Measurements from ENCODE around the gene UBE2E2. TPM values are rescaled to one million over a fixed set of nuclear protein-coding genes. Genes with fewer than 3 reads are reported as not detected.

UBE2E2 gene
- total and polyA plus RNA-seq, 7 experiments from 2014 or later, result 2.4 to 28.8 (median 15.3) TPM

GRCh38 chr3:23185861-23186260 is 17.3 kb upstream of the UBE2E2 start:
- no peak overlapping the region for H3K4me3 Mint-ChIP-seq
- POLR2A ChIA-PET, result no interaction called here
- H3K27ac ChIP-seq (ENCODE audit: low read depth, low read length), result no peak overlapping the region
- H3K27me3 Mint-ChIP-seq, result peaks cover 0 to 10% (median 4%) of the 10 kb centered on the region in 5 donors
- peaks cover 0 to 2% (median 0%) of the 10 kb centered on the region in 7 donors for H3K4me1 Mint-ChIP-seq
- ATAC-seq (no peak), DNase-seq (no peak)
- no peaks in the 10 kb centered on the region for H3K36me3 ChIP-seq (ENCODE audit: control insufficient read depth in 2 of 3, insufficient read depth in 3 of 3, low read length in 3 of 3)
- H3K36me3 Mint-ChIP-seq, result no peaks in the 10 kb centered on the region
- no peaks in the 10 kb centered on the region for H3K9me3 Mint-ChIP-seq
- CTCF ChIA-PET, result no interaction called here
- H3K4me1 ChIP-seq (ENCODE audit: control insufficient read depth in 2 of 2, insufficient read depth in 2 of 2, low read length in 2 of 2), result no peaks in the 10 kb centered on the region
- intact Hi-C loops (cut with micrococcal nuclease), result no loop called here
- H3K4me3 ChIP-seq (ENCODE audit: low read length), result no peak overlapping the region
- H3K9me3 ChIP-seq (ENCODE audit: control insufficient read depth in 2 of 3, low read length in 3 of 3), result no peaks in the 10 kb centered on the region
- H3K27ac Mint-ChIP-seq, result no peak overlapping the region
- H3K27me3 ChIP-seq (ENCODE audit: control insufficient read depth in 2 of 2, insufficient read depth in 2 of 2, low read length in 2 of 2), result no peaks in the 10 kb centered on the region

GRCh38 chr3:23189187-23189586 is 13.9 kb upstream of the UBE2E2 start:
- Histone ChIP-seq H3K4me1 (ENCODE audit: control insufficient read depth in 2 of 2, insufficient read depth in 2 of 2, low read length in 2 of 2) (no peaks in the 10 kb centered on the region), H3K27me3 (ENCODE audit: control insufficient read depth in 2 of 2, insufficient read depth in 2 of 2, low read length in 2 of 2) (no peaks in the 10 kb centered on the region), H3K4me3 (ENCODE audit: low read length) (no peak overlapping the region), H3K9me3 (ENCODE audit: control insufficient read depth in 2 of 3, low read length in 3 of 3) (no peaks in the 10 kb centered on the region), H3K27ac (ENCODE audit: low read depth, low read length) (no peak overlapping the region), H3K36me3 (ENCODE audit: control insufficient read depth in 2 of 3, insufficient read depth in 3 of 3, low read length in 3 of 3) (no peaks in the 10 kb centered on the region)
- POLR2A ChIA-PET, result no interaction called here
- ATAC-seq (no peak), DNase-seq (no peak)
- Mint-ChIP-seq H3K4me3 (no peak overlapping the region), H3K36me3 (no peaks in the 10 kb centered on the region), H3K4me1 (peaks cover 0 to 2% (median 0%) of the 10 kb centered on the region in 7 donors), H3K27me3 (peaks cover 0 to 14% (median 12%) of the 10 kb centered on the region in 5 donors), H3K9me3 (no peaks in the 10 kb centered on the region), H3K27ac (no peak overlapping the region)
- CTCF ChIA-PET, result no interaction called here
- intact Hi-C loops (cut with micrococcal nuclease), result no loop called here

- Histone ChIP-seq H3K27ac (ENCODE audit: low read depth, low read length) (no peak overlapping the region), H3K27me3 (ENCODE audit: control insufficient read depth in 2 of 2, insufficient read depth in 2 of 2, low read length in 2 of 2) (no peaks in the 10 kb centered on the region), H3K9me3 (ENCODE audit: control insufficient read depth in 2 of 3, low read length in 3 of 3) (no peaks in the 10 kb centered on the region), H3K36me3 (ENCODE audit: control insufficient read depth in 2 of 3, insufficient read depth in 3 of 3, low read length in 3 of 3) (no peaks in the 10 kb centered on the region), H3K4me3 (ENCODE audit: low read length) (no peak overlapping the region), H3K4me1 (ENCODE audit: control insufficient read depth in 2 of 2, insufficient read depth in 2 of 2, low read length in 2 of 2) (no peaks in the 10 kb centered on the region)
- Mint-ChIP-seq H3K36me3 (no peaks in the 10 kb centered on the region), H3K4me1 (no peaks in the 10 kb centered on the region), H3K27ac (no peak overlapping the region), H3K9me3 (no peaks in the 10 kb centered on the region), H3K27me3 (peaks cover 0 to 21% (median 8%) of the 10 kb centered on the region in 5 donors), H3K4me3 (no peak overlapping the region)
- intact Hi-C loops (cut with micrococcal nuclease), result no loop called here
- ChIA-PET POLR2A (no interaction called here), CTCF (no interaction called here)
- no peak for ATAC-seq
- no peak for DNase-seq
These were observed 10.3 kb upstream of the UBE2E2 start for GRCh38 chr3:23192816-23193215.

GRCh38 chr3:23193831-23194230 is 9.3 kb upstream of the UBE2E2 start:
- ChIA-PET CTCF (no interaction called here), POLR2A (no interaction called here)
- H3K9me3 Mint-ChIP-seq, result no peaks in the 10 kb centered on the region

GRCh38 chr3:23198801-23199200 is 4.3 kb upstream of the UBE2E2 start:
- DNase-seq, result no peak
- no peak for ATAC-seq
- Mint-ChIP-seq H3K27me3 (peaks cover 0 to 37% (median 5%) of the 10 kb centered on the region in 5 donors), H3K27ac (peak overlapping the region in 1 of 9 donors; percentile 48), H3K4me3 (no peak overlapping the region), H3K4me1 (peaks cover 0 to 13% (median 4%) of the 10 kb centered on the region in 7 donors), H3K36me3 (no peaks in the 10 kb centered on the region), H3K9me3 (no peaks in the 10 kb centered on the region)
- ChIA-PET CTCF (no interaction called here), POLR2A (interaction anchor here (1.1 kb wide), 1 partner anchor 16 kb away, joined by 3 read pairs; no protein-coding TSS in a partner anchor)
- no peaks in the 10 kb centered on the region for H3K9me3 ChIP-seq (ENCODE audit: control insufficient read depth in 2 of 3, low read length in 3 of 3)
- intact Hi-C loops (cut with micrococcal nuclease), result no loop called here
- peaks cover 0 to 11% (median 0%) of the 10 kb centered on the region in 3 experiments for H3K36me3 ChIP-seq (ENCODE audit: control insufficient read depth in 2 of 3, insufficient read depth in 3 of 3, low read length in 3 of 3)
- H3K4me3 ChIP-seq (ENCODE audit: low read length), result no peak overlapping the region
- H3K27me3 ChIP-seq (ENCODE audit: control insufficient read depth in 2 of 2, insufficient read depth in 2 of 2, low read length in 2 of 2), result no peaks in the 10 kb centered on the region
- no peak overlapping the region for H3K27ac ChIP-seq (ENCODE audit: low read depth, low read length)
- no peaks in the 10 kb centered on the region for H3K4me1 ChIP-seq (ENCODE audit: control insufficient read depth in 2 of 2, insufficient read depth in 2 of 2, low read length in 2 of 2)

More at GRCh38 chr3:23193831-23194230, 9.3 kb upstream of the UBE2E2 start:
- Mint-ChIP-seq H3K36me3 (no peaks in the 10 kb centered on the region), H3K27ac (no peak overlapping the region), H3K4me1 (no peaks in the 10 kb centered on the region), H3K4me3 (no peak overlapping the region), H3K27me3 (peaks cover 0 to 23% (median 8%) of the 10 kb centered on the region in 5 donors)
- H3K27me3 ChIP-seq (ENCODE audit: control insufficient read depth in 2 of 2, insufficient read depth in 2 of 2, low read length in 2 of 2), result no peaks in the 10 kb centered on the region
- DNase-seq (no peak), ATAC-seq (no peak)
- H3K9me3 ChIP-seq (ENCODE audit: control insufficient read depth in 2 of 3, low read length in 3 of 3), result no peaks in the 10 kb centered on the region
- no peak overlapping the region for H3K4me3 ChIP-seq (ENCODE audit: low read length)
- H3K27ac ChIP-seq (ENCODE audit: low read depth, low read length), result no peak overlapping the region
- no peaks in the 10 kb centered on the region for H3K36me3 ChIP-seq (ENCODE audit: control insufficient read depth in 2 of 3, insufficient read depth in 3 of 3, low read length in 3 of 3)
- intact Hi-C loops (cut with micrococcal nuclease), result no loop called here
- no peaks in the 10 kb centered on the region for H3K4me1 ChIP-seq (ENCODE audit: control insufficient read depth in 2 of 2, insufficient read depth in 2 of 2, low read length in 2 of 2)

- H3K4me1 ChIP-seq (ENCODE audit: control insufficient read depth in 2 of 2, insufficient read depth in 2 of 2, low read length in 2 of 2), result no peaks in the 10 kb centered on the region
- no peak overlapping the region for H3K27ac Mint-ChIP-seq
- H3K36me3 ChIP-seq (ENCODE audit: control insufficient read depth in 2 of 3, insufficient read depth in 3 of 3, low read length in 3 of 3), result peaks cover 0 to 11% (median 0%) of the 10 kb centered on the region in 3 experiments
- ChIA-PET POLR2A (interaction anchor here (1.1 kb wide), 1 partner anchor 15 kb away, joined by 3 read pairs; no protein-coding TSS in a partner anchor), CTCF (interaction anchor here (0.7 kb wide), 1 partner anchor 972 kb away, joined by 4 read pairs; no protein-coding TSS in a partner anchor)
- H3K9me3 Mint-ChIP-seq, result no peaks in the 10 kb centered on the region
- intact Hi-C loops (cut with micrococcal nuclease), result loop anchor here (10.0 kb wide), 2 partner anchors 715 to 745 kb away; partner anchors contain the start of genes NKIRAS1 (in 2 of the 2), RPL15 (in 2 of the 2) and NR1D2 (in 1 of the 2)
- no peak overlapping the region for H3K4me3 ChIP-seq (ENCODE audit: low read length)
- H3K4me1 Mint-ChIP-seq, result peaks cover 8 to 15% (median 11%) of the 10 kb centered on the region in 7 donors
- H3K27ac ChIP-seq (ENCODE audit: low read depth, low read length), result no peak overlapping the region
- H3K36me3 Mint-ChIP-seq, result no peaks in the 10 kb centered on the region
- peaks cover 0 to 44% (median 5%) of the 10 kb centered on the region in 5 donors for H3K27me3 Mint-ChIP-seq
- peak overlapping the region in 1 of 10 donors; percentile 43 for H3K4me3 Mint-ChIP-seq
- no peaks in the 10 kb centered on the region for H3K9me3 ChIP-seq (ENCODE audit: control insufficient read depth in 2 of 3, low read length in 3 of 3)
- ATAC-seq (no peak), DNase-seq (no peak)
- H3K27me3 ChIP-seq (ENCODE audit: control insufficient read depth in 2 of 2, insufficient read depth in 2 of 2, low read length in 2 of 2), result no peaks in the 10 kb centered on the region
These were observed 3.5 kb upstream of the UBE2E2 start for GRCh38 chr3:23199649-23200048.
